BLaER1 treated with 17β-estradiol and CSF1 and Interleukin-3, amounts not matched to agents 10 nM and 100 nM (cell line): ENCODE results near the gene KPNB1.

Experiments
- H3K27ac ChIP-seq, 11 experiments: shearing (Covaris generic); formaldehyde crosslinking; 2 replicates each; pipeline ENCODE4 v1.8.1; 2022
- H3K27me3 ChIP-seq, 11 experiments: shearing (Covaris generic); formaldehyde crosslinking; 2 replicates each; pipeline ENCODE4 v1.8.1; 2022
- H3K36me3 ChIP-seq, 11 experiments: shearing (Covaris generic); formaldehyde crosslinking; 2 replicates each; pipeline ENCODE4 v1.8.1; 2022
- H3K4me1 ChIP-seq, 10 experiments: shearing (Covaris generic); formaldehyde crosslinking; 2 replicates each; pipeline ENCODE4 v1.8.1; 2022
- H3K4me2 ChIP-seq, 11 experiments: shearing (Covaris generic); formaldehyde crosslinking; 2 replicates each; pipeline ENCODE4 v1.8.1; 2022
- H3K4me3 ChIP-seq, 10 experiments: shearing (Covaris generic); formaldehyde crosslinking; 2 replicates each; pipeline ENCODE4 v1.8.1; 2022
- H3K9ac ChIP-seq, 11 experiments: shearing (Covaris generic); formaldehyde crosslinking; 2 replicates each; pipeline ENCODE4 v1.8.1; 2022
- H3K9me3 ChIP-seq, 11 experiments: shearing (Covaris generic); formaldehyde crosslinking; replicated peaks in 1 of 11; 2 replicates each; pipeline ENCODE4 v1.8.1; 2022
- H4K20me1 ChIP-seq, 11 experiments: shearing (Covaris generic); formaldehyde crosslinking; 2 replicates each; pipeline ENCODE4 v1.8.1; 2022
- Cebpa-rat ChIP-seq, 11 experiments: shearing (Covaris generic); IDR thresholded peaks; 2 replicates each; pipeline ENCODE4 v1.8.1; 2022

Gene KPNB1

GRCh38 chr17:47694581-47695428, 45.1 kb downstream of the KPNB1 start:
- Histone ChIP-seq H3K27me3 (no peaks in the 10 kb centered on the region), H3K9me3 (no peaks in the 10 kb centered on the region), H4K20me1 (peaks cover 12 to 44% (median 34%) of the 10 kb centered on the region in 11 experiments; a peak in 20 of 22 replicates), H3K4me2 (peak overlapping the region; percentile 91 to 100 (median 96)), H3K27ac (peak overlapping the region; percentile 86 to 96 (median 93)), H3K4me1 (peaks cover 66 to 88% (median 84%) of the 10 kb centered on the region in 10 experiments), H3K4me3 (peak overlapping the region; percentile 65 to 89 (median 76)), H3K36me3 (peaks cover 6 to 26% (median 15%) of the 10 kb centered on the region in 11 experiments; a peak in 20 of 22 replicates), H3K9ac (peak overlapping the region; percentile 88 to 97 (median 93))
- no peak for TF ChIP-seq Cebpa-rat (IDR thresholded peaks at IDR 0.05)

DNA sequence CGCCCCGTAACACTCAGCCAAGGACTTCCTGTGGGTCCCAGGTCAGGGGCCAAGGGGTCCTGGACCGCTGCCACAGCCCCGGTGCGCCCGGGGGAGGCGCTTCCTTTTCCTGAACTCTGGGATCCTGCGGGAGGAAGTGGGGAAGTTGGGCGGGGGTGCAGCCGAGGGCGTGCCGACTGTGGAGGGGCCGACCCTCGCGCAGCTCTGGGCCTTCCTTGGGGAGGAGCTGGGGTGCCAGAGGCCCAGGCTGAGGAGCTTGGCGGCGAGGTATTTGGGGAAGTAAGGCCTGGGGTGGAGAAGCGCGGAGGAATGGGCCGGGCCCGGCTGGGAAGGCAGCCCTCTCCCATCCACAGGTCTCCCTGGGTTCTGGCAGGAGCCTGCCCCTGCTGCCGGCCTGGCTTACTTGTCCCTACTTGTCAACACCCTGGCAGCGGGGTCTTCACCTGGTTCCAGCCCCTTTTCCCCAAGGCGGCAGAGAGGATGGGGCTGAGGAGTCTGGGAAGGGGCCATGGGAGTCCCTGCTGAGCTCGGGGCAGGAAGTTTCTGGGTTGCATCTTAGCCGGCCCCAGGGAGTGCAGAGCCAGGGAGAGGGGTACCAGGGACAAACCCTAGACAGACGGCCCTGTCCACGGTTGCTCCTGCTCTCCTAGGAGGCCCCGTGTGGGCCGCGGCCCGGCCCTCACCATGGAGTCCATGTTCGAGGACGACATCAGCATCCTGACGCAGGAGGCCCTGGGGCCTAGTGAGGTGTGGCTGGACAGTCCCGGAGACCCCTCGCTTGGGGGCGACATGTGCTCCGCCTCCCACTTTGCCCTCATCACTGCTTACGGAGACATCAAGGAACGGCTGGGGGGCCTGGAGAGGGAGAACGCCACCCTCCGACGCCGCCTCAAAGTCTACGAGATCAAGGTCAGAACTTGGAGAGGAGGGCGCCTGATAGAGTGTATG, 46.0 kb downstream of the KPNB1 start:
- Histone ChIP-seq H3K4me1 (peaks cover 59 to 89% (median 84%) of the 10 kb centered on the region in 10 experiments), H3K27ac (peak overlapping the region; percentile 55 to 96 (median 93); a peak in 21 of 22 replicates), H3K36me3 (peaks cover 6 to 33% (median 21%) of the 10 kb centered on the region in 11 experiments; a peak in 21 of 22 replicates), H3K9me3 (no peaks in the 10 kb centered on the region), H3K9ac (peak overlapping the region; percentile 88 to 97 (median 93)), H4K20me1 (peaks cover 12 to 49% (median 36%) of the 10 kb centered on the region in 11 experiments; a peak in 20 of 22 replicates), H3K27me3 (no peaks in the 10 kb centered on the region), H3K4me3 (peak overlapping the region; percentile 65 to 89 (median 76)), H3K4me2 (peak overlapping the region; percentile 91 to 100 (median 96))
- no peak for TF ChIP-seq Cebpa-rat (IDR thresholded peaks at IDR 0.05)

- no peak for TF ChIP-seq Cebpa-rat (IDR thresholded peaks at IDR 0.05)
- peak overlapping the region in 9 of 10 experiments; percentile 65 to 89 (median 75); a peak in 17 of 20 replicates for H3K4me3 ChIP-seq
- H4K20me1 ChIP-seq = peaks cover 12 to 61% (median 38%) of the 10 kb centered on the region in 11 experiments; a peak in 20 of 22 replicates
- peak overlapping the region in 8 of 11 experiments; percentile 83 to 96 (median 92); a peak in 13 of 22 replicates for H3K27ac ChIP-seq
- H3K4me2 ChIP-seq = peak overlapping the region; percentile 91 to 100 (median 96)
- H3K9ac ChIP-seq = peak overlapping the region; percentile 17 to 96 (median 90); a peak in 20 of 22 replicates
- no peaks in the 10 kb centered on the region for H3K27me3 ChIP-seq
- peaks cover 60 to 89% (median 84%) of the 10 kb centered on the region in 10 experiments for H3K4me1 ChIP-seq
- H3K36me3 ChIP-seq = peaks cover 6 to 41% (median 28%) of the 10 kb centered on the region in 11 experiments; a peak in 21 of 22 replicates
- no peaks in the 10 kb centered on the region for H3K9me3 ChIP-seq
Observed at GRCh38 chr17:47696717-47697642, 47.3 kb downstream of the KPNB1 start.

GRCh38 chr17:47697906-47698711, 48.4 kb downstream of the KPNB1 start:
- peak overlapping the region in 6 of 10 experiments; percentile 74 to 89 (median 75); a peak in 10 of 20 replicates for H3K4me3 ChIP-seq
- H3K4me1 ChIP-seq = peaks cover 60 to 89% (median 84%) of the 10 kb centered on the region in 10 experiments
- H3K27ac ChIP-seq = no peak overlapping the region
- no peak for TF ChIP-seq Cebpa-rat (IDR thresholded peaks at IDR 0.05)
- H3K36me3 ChIP-seq = peaks cover 6 to 41% (median 28%) of the 10 kb centered on the region in 11 experiments; a peak in 21 of 22 replicates
- no peaks in the 10 kb centered on the region for H3K27me3 ChIP-seq
- no peaks in the 10 kb centered on the region for H3K9me3 ChIP-seq
- peak overlapping the region; percentile 5 to 100 (median 96); a peak in 21 of 22 replicates for H3K4me2 ChIP-seq
- H4K20me1 ChIP-seq = peaks cover 12 to 67% (median 39%) of the 10 kb centered on the region in 11 experiments; a peak in 20 of 22 replicates
- peak overlapping the region in 9 of 11 experiments; percentile 15 to 95 (median 90); a peak in 11 of 22 replicates for H3K9ac ChIP-seq

DNA sequence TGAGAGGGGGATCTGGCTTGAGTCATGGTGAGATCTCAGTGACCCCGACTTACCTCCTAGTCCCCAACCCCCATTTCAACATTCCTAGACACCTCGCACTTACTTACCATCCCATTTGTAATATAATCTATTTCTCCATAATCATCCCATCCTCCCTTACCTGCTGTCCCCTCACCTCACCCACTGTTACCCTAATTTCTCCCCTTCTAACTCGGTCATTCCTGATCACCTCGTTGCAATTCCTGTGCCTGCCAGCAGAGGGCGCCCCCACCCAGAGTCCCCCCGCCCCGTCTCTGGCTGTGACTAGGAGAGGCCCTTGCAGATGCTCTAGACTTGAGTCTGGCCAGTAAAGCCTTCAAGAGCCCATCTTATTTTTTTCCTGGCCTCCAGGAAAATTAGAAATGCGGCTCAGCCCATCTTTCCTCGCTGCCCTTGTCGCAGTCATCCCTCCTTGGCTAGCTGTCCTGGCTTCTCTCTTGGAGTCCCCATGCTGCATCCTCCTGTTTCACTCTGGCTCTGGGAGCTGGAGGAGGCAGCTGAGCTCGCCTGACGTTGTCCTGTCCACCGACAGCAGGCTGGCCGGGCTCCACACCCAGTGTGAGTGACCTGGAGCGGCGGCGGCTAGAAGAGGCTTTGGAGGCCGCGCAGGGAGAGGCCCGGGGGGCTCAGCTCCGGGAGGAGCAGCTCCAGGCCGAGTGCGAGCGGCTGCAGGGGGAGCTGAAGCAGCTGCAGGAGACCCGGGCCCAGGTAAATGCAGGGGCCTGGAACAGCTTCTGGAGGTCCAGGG, 49.2 kb downstream of the KPNB1 start:
- Histone ChIP-seq H3K4me1 (peaks cover 65 to 91% (median 87%) of the 10 kb centered on the region in 10 experiments), H3K4me3 (peak overlapping the region in 4 of 10 experiments; percentile 28 to 89 (median 54); a peak in 7 of 20 replicates), H3K27me3 (no peaks in the 10 kb centered on the region), H3K4me2 (peak overlapping the region; percentile 5 to 100 (median 96); a peak in 20 of 22 replicates), H3K9ac (peak overlapping the region in 7 of 11 experiments; percentile 1 to 93 (median 47); a peak in 7 of 22 replicates), H3K9me3 (no peaks in the 10 kb centered on the region), H3K27ac (peak overlapping the region in 1 of 11 experiments; percentile 37; a peak in 2 of 22 replicates), H4K20me1 (peaks cover 12 to 76% (median 45%) of the 10 kb centered on the region in 11 experiments; a peak in 20 of 22 replicates), H3K36me3 (peaks cover 6 to 41% (median 28%) of the 10 kb centered on the region in 11 experiments; a peak in 21 of 22 replicates)
- TF ChIP-seq Cebpa-rat (IDR thresholded peaks at IDR 0.05) = no peak

DNA sequence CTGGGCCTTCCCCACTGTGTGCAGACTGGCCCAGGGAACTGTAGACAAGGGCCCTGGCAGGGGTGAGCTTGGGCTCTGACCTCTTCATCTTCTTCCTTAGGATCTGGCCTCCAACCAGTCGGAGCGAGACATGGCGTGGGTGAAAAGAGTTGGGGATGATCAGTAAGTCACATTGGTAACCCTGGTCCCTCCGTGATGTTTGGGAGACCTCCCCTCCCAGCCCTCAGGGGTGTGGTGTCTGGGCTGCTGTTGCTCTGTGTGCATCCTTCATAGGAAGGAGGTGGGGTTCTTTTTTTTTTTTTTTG, 49.8 kb downstream of the KPNB1 start:
- Histone ChIP-seq H3K27ac (peak overlapping the region in 1 of 11 experiments; percentile 37; a peak in 2 of 22 replicates), H3K27me3 (no peaks in the 10 kb centered on the region), H3K36me3 (peaks cover 6 to 41% (median 28%) of the 10 kb centered on the region in 11 experiments; a peak in 21 of 22 replicates), H3K4me1 (peaks cover 70 to 97% (median 92%) of the 10 kb centered on the region in 10 experiments), H4K20me1 (peaks cover 16 to 81% (median 50%) of the 10 kb centered on the region in 11 experiments; a peak in 20 of 22 replicates), H3K4me3 (peak overlapping the region in 1 of 10 experiments; percentile 25; a peak in 1 of 20 replicates), H3K9ac (0 out of 22 replicates have a peak overlapping the region, but pooled peaks of 3 of the 11 experiments have one; percentile 1 to 28 (median 11)), H3K4me2 (peak overlapping the region in 9 of 11 experiments; percentile 38 to 100 (median 98); a peak in 18 of 22 replicates), H3K9me3 (no peaks in the 10 kb centered on the region)
- TF ChIP-seq Cebpa-rat (IDR thresholded peaks at IDR 0.05) = no peak
